ENCODE results near the gene SRGAP3. TPM values are rescaled to one million over a fixed set of nuclear protein-coding genes. Genes with fewer than 3 reads are reported as not detected.
A peak's percentile ranks its signal among the peaks of the same experiment; 100 is the strongest.

SRGAP3 gene
- total and polyA plus RNA-seq, 5 experiments from 2014 or later: 0.73 to 2.5 (median 1.8) TPM

GRCh38 chr3:9202546-9202945 is 46.9 kb downstream of the SRGAP3 start:
- no peak overlapping the region for H3K4me3 Mint-ChIP-seq
- no peaks in the 10 kb centered on the region for H3K9me3 Mint-ChIP-seq
- ATAC-seq (no peak), DNase-seq (no peak)
- POLR2A ChIA-PET: interaction anchor here (0.6 kb wide), 1 partner anchor 140 kb away, joined by 7 read pairs; no protein-coding TSS in a partner anchor
- H3K4me1 Mint-ChIP-seq: no peaks in the 10 kb centered on the region
- H3K27ac Mint-ChIP-seq: peak overlapping the region in 1 of 10 donors; percentile 25
- no peaks in the 10 kb centered on the region for H3K36me3 Mint-ChIP-seq
- peaks cover 0 to 6% (median 0%) of the 10 kb centered on the region in 5 donors for H3K27me3 Mint-ChIP-seq

GRCh38 chr3:9201955-9202354 is 47.5 kb downstream of the SRGAP3 start:
- ATAC-seq (no peak), DNase-seq (no peak)
- POLR2A ChIA-PET: interaction anchor here (0.6 kb wide), 1 partner anchor 139 kb away, joined by 7 read pairs; no protein-coding TSS in a partner anchor
- Mint-ChIP-seq H3K36me3 (no peaks in the 10 kb centered on the region), H3K27me3 (peaks cover 0 to 6% (median 0%) of the 10 kb centered on the region in 5 donors), H3K4me3 (no peak overlapping the region), H3K4me1 (no peaks in the 10 kb centered on the region), H3K27ac (no peak overlapping the region), H3K9me3 (no peaks in the 10 kb centered on the region)

- Mint-ChIP-seq H3K4me3 (no peak overlapping the region), H3K27ac (no peak overlapping the region), H3K4me1 (no peaks in the 10 kb centered on the region), H3K36me3 (no peaks in the 10 kb centered on the region), H3K27me3 (peaks cover 0 to under 1% (median 0%) of the 10 kb centered on the region in 5 donors), H3K9me3 (no peaks in the 10 kb centered on the region)
- DNase-seq (no peak), ATAC-seq (no peak)
- POLR2A ChIA-PET: no interaction called here
Observed at GRCh38 chr3:9201266-9201665, 48.2 kb downstream of the SRGAP3 start.

- Mint-ChIP-seq H3K4me1 (no peaks in the 10 kb centered on the region), H3K4me3 (no peak overlapping the region), H3K27ac (no peak overlapping the region), H3K27me3 (no peaks in the 10 kb centered on the region), H3K36me3 (no peaks in the 10 kb centered on the region), H3K9me3 (peaks cover 0 to 2% (median 0%) of the 10 kb centered on the region in 9 donors)
- POLR2A ChIA-PET: no interaction called here
- ATAC-seq: no peak
- no peak for DNase-seq
Observed at GRCh38 chr3:9199775-9200174, 49.7 kb downstream of the SRGAP3 start.

GRCh38 chr3:9198899-9199335 is 50.5 kb downstream of the SRGAP3 start:
- no peak overlapping the region for H3K27ac Mint-ChIP-seq
- POLR2A ChIA-PET: no interaction called here

GRCh38 chr3:9198261-9198660 is 51.2 kb downstream of the SRGAP3 start:
- DNase-seq: no peak
- peaks cover 0 to 2% (median 0%) of the 10 kb centered on the region in 9 donors for H3K9me3 Mint-ChIP-seq
- no peaks in the 10 kb centered on the region for H3K27me3 Mint-ChIP-seq
- H3K27ac Mint-ChIP-seq: no peak overlapping the region
- POLR2A ChIA-PET: no interaction called here
- ATAC-seq: no peak
- no peaks in the 10 kb centered on the region for H3K4me1 Mint-ChIP-seq
- no peaks in the 10 kb centered on the region for H3K36me3 Mint-ChIP-seq
- no peak overlapping the region for H3K4me3 Mint-ChIP-seq

More at GRCh38 chr3:9198899-9199335, 50.5 kb downstream of the SRGAP3 start:
- H3K4me3 Mint-ChIP-seq: no peak overlapping the region
- no peaks in the 10 kb centered on the region for H3K27me3 Mint-ChIP-seq
- no peak for ATAC-seq
- no peaks in the 10 kb centered on the region for H3K36me3 Mint-ChIP-seq
- H3K9me3 Mint-ChIP-seq: peaks cover 0 to 2% (median 0%) of the 10 kb centered on the region in 9 donors
- H3K4me1 Mint-ChIP-seq: no peaks in the 10 kb centered on the region
- DNase-seq: no peak

GRCh38 chr3:9196020-9196419 is 53.4 kb downstream of the SRGAP3 start:
- Mint-ChIP-seq H3K9me3 (peaks cover 0 to 2% (median 0%) of the 10 kb centered on the region in 9 donors), H3K4me1 (no peaks in the 10 kb centered on the region), H3K27ac (no peak overlapping the region), H3K4me3 (no peak overlapping the region), H3K36me3 (no peaks in the 10 kb centered on the region), H3K27me3 (no peaks in the 10 kb centered on the region)
- DNase-seq (no peak), ATAC-seq (no peak)
- POLR2A ChIA-PET: no interaction called here

- POLR2A ChIA-PET: no interaction called here
- Mint-ChIP-seq H3K4me3 (no peak overlapping the region), H3K4me1 (no peaks in the 10 kb centered on the region)
Observed at GRCh38 chr3:9195390-9195789, 54.1 kb downstream of the SRGAP3 start.

GRCh38 chr3:9194509-9195184 is 54.8 kb downstream of the SRGAP3 start:
- Mint-ChIP-seq H3K9me3 (peaks cover 0 to 2% (median 0%) of the 10 kb centered on the region in 9 donors), H3K27me3 (no peaks in the 10 kb centered on the region), H3K27ac (no peak overlapping the region), H3K36me3 (no peaks in the 10 kb centered on the region), H3K4me1 (no peaks in the 10 kb centered on the region), H3K4me3 (no peak overlapping the region)
- no peak for ATAC-seq
- DNase-seq: no peak
- POLR2A ChIA-PET: no interaction called here

More at GRCh38 chr3:9195390-9195789, 54.1 kb downstream of the SRGAP3 start:
- Mint-ChIP-seq H3K36me3 (no peaks in the 10 kb centered on the region), H3K27ac (no peak overlapping the region), H3K9me3 (peaks cover 0 to 2% (median 0%) of the 10 kb centered on the region in 9 donors), H3K27me3 (no peaks in the 10 kb centered on the region)
- DNase-seq: no peak
- ATAC-seq: no peak

GRCh38 chr3:9193633-9194195 is 55.7 kb downstream of the SRGAP3 start:
- POLR2A ChIA-PET: no interaction called here
- Mint-ChIP-seq H3K9me3 (peaks cover 0 to 2% (median 0%) of the 10 kb centered on the region in 9 donors), H3K27me3 (no peaks in the 10 kb centered on the region), H3K4me3 (no peak overlapping the region), H3K27ac (no peak overlapping the region), H3K36me3 (no peaks in the 10 kb centered on the region), H3K4me1 (no peaks in the 10 kb centered on the region)
- no peak for ATAC-seq
- DNase-seq: no peak

- H3K27ac Mint-ChIP-seq: no peak overlapping the region
- peaks cover 0 to 2% (median 0%) of the 10 kb centered on the region in 9 donors for H3K9me3 Mint-ChIP-seq
- no peak overlapping the region for H3K4me3 Mint-ChIP-seq
- DNase-seq: no peak
- POLR2A ChIA-PET: no interaction called here
- ATAC-seq: no peak
- no peaks in the 10 kb centered on the region for H3K27me3 Mint-ChIP-seq
- no peaks in the 10 kb centered on the region for H3K4me1 Mint-ChIP-seq
- H3K36me3 Mint-ChIP-seq: no peaks in the 10 kb centered on the region
Observed at GRCh38 chr3:9193211-9193610, 56.2 kb downstream of the SRGAP3 start.

GRCh38 chr3:9192248-9193025 is 57.0 kb downstream of the SRGAP3 start:
- no peak overlapping the region for H3K4me3 Mint-ChIP-seq
- no peaks in the 10 kb centered on the region for H3K36me3 Mint-ChIP-seq
- H3K9me3 Mint-ChIP-seq: peaks cover 0 to 2% (median 0%) of the 10 kb centered on the region in 9 donors
- ATAC-seq (no peak), DNase-seq (no peak)
- H3K4me1 Mint-ChIP-seq: no peaks in the 10 kb centered on the region
- POLR2A ChIA-PET: no interaction called here
- H3K27me3 Mint-ChIP-seq: peaks cover 0 to 5% (median 0%) of the 10 kb centered on the region in 5 donors
- no peak overlapping the region for H3K27ac Mint-ChIP-seq

- Mint-ChIP-seq H3K36me3 (no peaks in the 10 kb centered on the region), H3K27me3 (peaks cover 0 to 7% (median 2%) of the 10 kb centered on the region in 5 donors), H3K4me1 (no peaks in the 10 kb centered on the region), H3K27ac (no peak overlapping the region), H3K9me3 (no peaks in the 10 kb centered on the region), H3K4me3 (no peak overlapping the region)
- no peak for DNase-seq
- ATAC-seq: no peak
- POLR2A ChIA-PET: no interaction called here
Observed at GRCh38 chr3:9190276-9190675, 59.2 kb downstream of the SRGAP3 start.

Measured in naive thymus-derived CD8-positive, alpha-beta T cell (primary cell).